Measurements from ENCODE around the gene EIF3J.
"Not testable (repeated sequence)": the region's sequence is repeated elsewhere in the genome, so short reads cannot be mapped to it uniquely, and the experiment has no call there.

The EIF3J gene

GRCh38 chr15:44529864-44530604 is 6.9 kb upstream of the EIF3J start (continued):
- TF ChIP-seq GLIS3 (CRISPR knock-in tag; IDR thresholded peaks at IDR 0.05) (no peak), POU6F1 (CRISPR knock-in tag; IDR thresholded peaks at IDR 0.05; ENCODE audit: borderline replicate concordance, low read depth) (no peak), ZNF565 (CRISPR knock-in tag; conservative IDR thresholded peaks at IDR 0.05; ENCODE audit: low read depth) (no peak), TCF4 (CRISPR knock-in tag; IDR thresholded peaks at IDR 0.05; ENCODE audit: borderline replicate concordance) (no peak), CSRNP3 (CRISPR knock-in tag; IDR thresholded peaks at IDR 0.05) (no peak)
- TF ChIP-seq, protein P1, sequence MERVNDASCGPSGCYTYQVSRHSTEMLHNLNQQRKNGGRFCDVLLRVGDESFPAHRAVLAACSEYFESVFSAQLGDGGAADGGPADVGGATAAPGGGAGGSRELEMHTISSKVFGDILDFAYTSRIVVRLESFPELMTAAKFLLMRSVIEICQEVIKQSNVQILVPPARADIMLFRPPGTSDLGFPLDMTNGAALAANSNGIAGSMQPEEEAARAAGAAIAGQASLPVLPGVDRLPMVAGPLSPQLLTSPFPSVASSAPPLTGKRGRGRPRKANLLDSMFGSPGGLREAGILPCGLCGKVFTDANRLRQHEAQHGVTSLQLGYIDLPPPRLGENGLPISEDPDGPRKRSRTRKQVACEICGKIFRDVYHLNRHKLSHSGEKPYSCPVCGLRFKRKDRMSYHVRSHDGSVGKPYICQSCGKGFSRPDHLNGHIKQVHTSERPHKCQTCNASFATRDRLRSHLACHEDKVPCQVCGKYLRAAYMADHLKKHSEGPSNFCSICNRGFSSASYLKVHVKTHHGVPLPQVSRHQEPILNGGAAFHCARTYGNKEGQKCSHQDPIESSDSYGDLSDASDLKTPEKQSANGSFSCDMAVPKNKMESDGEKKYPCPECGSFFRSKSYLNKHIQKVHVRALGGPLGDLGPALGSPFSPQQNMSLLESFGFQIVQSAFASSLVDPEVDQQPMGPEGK (CRISPR knock-in tag; IDR thresholded peaks at IDR 0.05; ENCODE audit: borderline replicate concordance): no peak

GRCh38 chr15:44530653-44531052 is 6.3 kb upstream of the EIF3J start:
- TF ChIP-seq ZNF70 (CRISPR knock-in tag; IDR thresholded peaks at IDR 0.05): no peak
- TF ChIP-seq GLIS3 (CRISPR knock-in tag; IDR thresholded peaks at IDR 0.05): no peak
- no peak for TF ChIP-seq ZNF8 (CRISPR knock-in tag; IDR thresholded peaks at IDR 0.05)
- no peak for TF ChIP-seq POU6F1 (CRISPR knock-in tag; IDR thresholded peaks at IDR 0.05; ENCODE audit: borderline replicate concordance, low read depth)
- TF ChIP-seq ZC3H10 (CRISPR knock-in tag; IDR thresholded peaks at IDR 0.05): no peak
- TF ChIP-seq ISL1 (CRISPR knock-in tag; IDR thresholded peaks at IDR 0.05): no peak
- TF ChIP-seq TCF4 (CRISPR knock-in tag; IDR thresholded peaks at IDR 0.05; ENCODE audit: borderline replicate concordance): no peak
- no peak for TF ChIP-seq CREB5 (CRISPR knock-in tag; IDR thresholded peaks at IDR 0.05; ENCODE audit: low read depth)
- no peak for TF ChIP-seq CSDC2 (CRISPR knock-in tag; IDR thresholded peaks at IDR 0.05)
- no peak for TF ChIP-seq ZFP30 (CRISPR knock-in tag; IDR thresholded peaks at IDR 0.05)
- no peak for TF ChIP-seq TSHZ2 (CRISPR knock-in tag; IDR thresholded peaks at IDR 0.05)
- TF ChIP-seq CSRNP3 (CRISPR knock-in tag; IDR thresholded peaks at IDR 0.05): no peak
- TF ChIP-seq, protein P1 (CRISPR knock-in tag; IDR thresholded peaks at IDR 0.05; ENCODE audit: borderline replicate concordance): no peak
- TF ChIP-seq ZNF565 (CRISPR knock-in tag; conservative IDR thresholded peaks at IDR 0.05; ENCODE audit: low read depth): no peak
- peak; percentile 38 for ATAC-seq

DNA sequence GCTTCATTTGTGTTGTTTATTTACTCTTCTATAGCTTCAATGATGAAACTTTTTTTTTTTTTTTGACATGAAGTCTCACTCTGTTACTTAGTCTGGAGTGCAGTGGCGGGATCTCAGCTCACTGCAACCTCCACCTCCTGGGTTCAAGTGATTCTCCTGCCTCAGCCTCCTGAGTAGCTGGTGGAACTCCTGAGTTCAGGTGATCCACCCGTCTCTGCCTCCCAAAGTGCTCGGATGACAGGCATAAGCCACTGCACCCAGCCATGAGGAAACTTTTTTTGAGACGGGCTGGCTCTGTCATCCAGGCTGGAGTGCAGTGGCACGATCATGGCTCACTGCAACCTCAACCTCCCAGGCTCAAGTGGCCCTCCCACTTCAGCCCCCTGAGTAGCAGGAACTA is 4.7 kb upstream of the EIF3J start:
- ATAC-seq: not testable (repeated sequence)
